HL-60 (cell line): ENCODE measurements around the gene ARHGAP40.
A peak's percentile ranks its signal among the peaks of the same experiment; 100 is the strongest.

Experiments
- DNase-seq, 2 experiments: peaks; one replicate each; pipeline ENCODE4 v3.0.0-alpha.2; 2010 to 2020; ENCODE audit warnings: low read depth in 1 of 2, low spot score in 1 of 2
- H3K27ac ChIP-seq: fragments of 250-450 bp; sonication (Bioruptor Pico); replicated peaks from 2 replicates; pipeline ENCODE4 v1.5.1; 2020; ENCODE audit warnings: mild to moderate bottlenecking, moderate library complexity
- H3K27me3 ChIP-seq: fragments of 250-450 bp; sonication (Bioruptor Pico); 2 replicates; pipeline ENCODE4 v1.5.1; 2021; ENCODE audit warnings: mild to moderate bottlenecking, moderate library complexity; ENCODE audit not compliant: insufficient read depth, poor library complexity, severe bottlenecking
- H3K4me3 ChIP-seq: replicated peaks from 2 replicates; pipeline ENCODE4 v1.5.1; 2011; ENCODE audit warnings: mild to moderate bottlenecking, control low read depth, low read length; ENCODE audit not compliant: insufficient read depth
- GABPA ChIP-seq: IDR thresholded peaks from 2 replicates; pipeline ENCODE4 v1.6.1; 2012; ENCODE audit warnings: low read depth
- POLR2AphosphoS5 ChIP-seq: IDR thresholded peaks from 2 replicates; pipeline ENCODE4 v1.6.1; 2012; ENCODE audit warnings: low read depth
- SPI1 ChIP-seq: IDR thresholded peaks from 2 replicates; pipeline ENCODE4 v1.6.1; 2012; ENCODE audit warnings: low read depth, mild to moderate bottlenecking, borderline replicate concordance
- TF ChIP-seq, protein P1 (sequence below): IDR thresholded peaks from one replicate; pipeline ENCODE4 v1.5.1; 2011; ENCODE audit warnings: low read length, control low read depth, inconsistent platforms; ENCODE audit not compliant: insufficient read depth
- TF ChIP-seq, protein P2 (sequence below): IDR thresholded peaks from 2 replicates; pipeline ENCODE4 v1.6.1; 2012; ENCODE audit warnings: low read depth; ENCODE audit not compliant: insufficient replicate concordance

Gene ARHGAP40

DNA sequence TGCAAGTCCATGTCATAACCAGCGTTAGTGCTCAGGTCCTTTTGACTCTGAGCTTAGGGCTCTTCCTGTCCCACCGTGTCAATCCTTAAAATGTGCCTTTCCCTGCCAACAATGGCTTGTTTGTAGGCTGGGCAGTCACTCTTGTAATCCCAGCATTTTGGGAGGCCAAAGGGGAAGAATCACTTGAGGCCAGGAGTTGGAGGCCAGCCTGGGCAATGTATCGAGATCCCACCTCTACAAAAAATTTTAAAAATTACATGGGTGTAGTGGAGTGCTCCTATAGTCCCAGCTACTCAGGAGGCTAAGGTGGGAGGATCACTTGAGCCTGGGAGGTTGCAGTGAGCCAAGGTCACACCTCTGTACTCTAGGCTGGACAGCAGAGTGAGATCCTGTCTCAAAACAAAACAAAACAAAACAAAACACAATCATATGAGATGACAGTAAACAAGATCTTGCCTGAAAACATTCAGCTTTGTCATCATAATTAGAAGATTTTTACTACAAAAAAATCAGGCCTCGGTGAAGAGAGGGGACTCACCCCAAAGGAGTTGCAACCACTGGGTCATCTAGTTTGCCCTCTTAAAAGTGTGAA, 70.2 kb downstream of the ARHGAP40 start:
- peaks cover 15% of the 10 kb centered on the region for H3K27me3 ChIP-seq
- no peak overlapping the region for H3K27ac ChIP-seq
- DNase-seq = no peak
- no peak overlapping the region for H3K4me3 ChIP-seq
- TF ChIP-seq GABPA (no peak), POLR2AphosphoS5 (no peak), SPI1 (no peak)
- TF ChIP-seq, protein P1, sequence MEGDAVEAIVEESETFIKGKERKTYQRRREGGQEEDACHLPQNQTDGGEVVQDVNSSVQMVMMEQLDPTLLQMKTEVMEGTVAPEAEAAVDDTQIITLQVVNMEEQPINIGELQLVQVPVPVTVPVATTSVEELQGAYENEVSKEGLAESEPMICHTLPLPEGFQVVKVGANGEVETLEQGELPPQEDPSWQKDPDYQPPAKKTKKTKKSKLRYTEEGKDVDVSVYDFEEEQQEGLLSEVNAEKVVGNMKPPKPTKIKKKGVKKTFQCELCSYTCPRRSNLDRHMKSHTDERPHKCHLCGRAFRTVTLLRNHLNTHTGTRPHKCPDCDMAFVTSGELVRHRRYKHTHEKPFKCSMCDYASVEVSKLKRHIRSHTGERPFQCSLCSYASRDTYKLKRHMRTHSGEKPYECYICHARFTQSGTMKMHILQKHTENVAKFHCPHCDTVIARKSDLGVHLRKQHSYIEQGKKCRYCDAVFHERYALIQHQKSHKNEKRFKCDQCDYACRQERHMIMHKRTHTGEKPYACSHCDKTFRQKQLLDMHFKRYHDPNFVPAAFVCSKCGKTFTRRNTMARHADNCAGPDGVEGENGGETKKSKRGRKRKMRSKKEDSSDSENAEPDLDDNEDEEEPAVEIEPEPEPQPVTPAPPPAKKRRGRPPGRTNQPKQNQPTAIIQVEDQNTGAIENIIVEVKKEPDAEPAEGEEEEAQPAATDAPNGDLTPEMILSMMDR = no peak
- TF ChIP-seq, protein P2, sequence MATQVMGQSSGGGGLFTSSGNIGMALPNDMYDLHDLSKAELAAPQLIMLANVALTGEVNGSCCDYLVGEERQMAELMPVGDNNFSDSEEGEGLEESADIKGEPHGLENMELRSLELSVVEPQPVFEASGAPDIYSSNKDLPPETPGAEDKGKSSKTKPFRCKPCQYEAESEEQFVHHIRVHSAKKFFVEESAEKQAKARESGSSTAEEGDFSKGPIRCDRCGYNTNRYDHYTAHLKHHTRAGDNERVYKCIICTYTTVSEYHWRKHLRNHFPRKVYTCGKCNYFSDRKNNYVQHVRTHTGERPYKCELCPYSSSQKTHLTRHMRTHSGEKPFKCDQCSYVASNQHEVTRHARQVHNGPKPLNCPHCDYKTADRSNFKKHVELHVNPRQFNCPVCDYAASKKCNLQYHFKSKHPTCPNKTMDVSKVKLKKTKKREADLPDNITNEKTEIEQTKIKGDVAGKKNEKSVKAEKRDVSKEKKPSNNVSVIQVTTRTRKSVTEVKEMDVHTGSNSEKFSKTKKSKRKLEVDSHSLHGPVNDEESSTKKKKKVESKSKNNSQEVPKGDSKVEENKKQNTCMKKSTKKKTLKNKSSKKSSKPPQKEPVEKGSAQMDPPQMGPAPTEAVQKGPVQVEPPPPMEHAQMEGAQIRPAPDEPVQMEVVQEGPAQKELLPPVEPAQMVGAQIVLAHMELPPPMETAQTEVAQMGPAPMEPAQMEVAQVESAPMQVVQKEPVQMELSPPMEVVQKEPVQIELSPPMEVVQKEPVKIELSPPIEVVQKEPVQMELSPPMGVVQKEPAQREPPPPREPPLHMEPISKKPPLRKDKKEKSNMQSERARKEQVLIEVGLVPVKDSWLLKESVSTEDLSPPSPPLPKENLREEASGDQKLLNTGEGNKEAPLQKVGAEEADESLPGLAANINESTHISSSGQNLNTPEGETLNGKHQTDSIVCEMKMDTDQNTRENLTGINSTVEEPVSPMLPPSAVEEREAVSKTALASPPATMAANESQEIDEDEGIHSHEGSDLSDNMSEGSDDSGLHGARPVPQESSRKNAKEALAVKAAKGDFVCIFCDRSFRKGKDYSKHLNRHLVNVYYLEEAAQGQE = no peak

DNA sequence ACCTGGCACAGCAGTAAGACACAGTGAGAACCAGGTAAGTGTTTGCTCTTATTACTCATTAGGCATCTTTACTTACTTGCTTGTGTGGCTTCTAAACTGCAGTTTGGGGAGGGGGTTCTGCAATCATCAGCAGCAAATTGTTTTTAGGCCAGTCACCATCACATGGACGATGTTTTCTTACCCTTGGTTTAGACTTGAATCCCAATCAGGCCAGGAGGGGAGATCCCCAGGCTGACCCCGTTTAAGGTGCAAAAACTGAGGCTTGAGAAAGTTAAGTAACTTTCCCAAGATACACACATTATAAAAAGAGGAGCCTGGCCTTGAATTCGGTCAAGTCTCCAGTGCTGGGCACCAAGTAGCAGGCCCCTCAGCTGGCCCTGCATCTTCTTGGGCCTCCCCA, 70.9 kb downstream of the ARHGAP40 start:
- no peak overlapping the region for H3K4me3 ChIP-seq
- H3K27ac ChIP-seq = no peak overlapping the region
- peaks cover 15% of the 10 kb centered on the region for H3K27me3 ChIP-seq
- TF ChIP-seq, protein P1 = no peak
- TF ChIP-seq GABPA = no peak
- no peak for DNase-seq

DNA sequence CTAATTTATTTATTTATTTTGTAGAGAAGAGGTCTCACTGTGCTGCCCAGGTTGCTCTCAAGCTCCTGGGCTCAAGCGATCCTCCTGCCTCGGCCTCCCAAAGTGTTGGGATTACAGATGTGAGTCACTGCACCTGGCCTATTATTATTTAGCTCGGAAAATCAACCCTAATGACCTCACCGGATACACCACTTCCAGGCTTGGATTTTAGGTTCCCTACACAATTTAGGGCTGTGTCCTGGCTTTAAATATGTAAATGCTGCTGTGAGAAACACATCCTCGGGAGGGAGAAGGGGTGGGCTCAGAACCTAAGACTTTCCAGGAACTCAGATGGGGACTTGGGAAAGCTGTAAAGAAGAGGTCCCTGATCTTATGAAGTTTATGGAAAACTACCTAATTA, 71.7 kb downstream of the ARHGAP40 start:
- peaks cover 15% of the 10 kb centered on the region for H3K27me3 ChIP-seq
- no peak overlapping the region for H3K4me3 ChIP-seq
- DNase-seq = no peak
- TF ChIP-seq, protein P2 = no peak
- TF ChIP-seq, protein P1 = no peak
- TF ChIP-seq GABPA = no peak
- no peak for TF ChIP-seq SPI1
- no peak for TF ChIP-seq POLR2AphosphoS5
- H3K27ac ChIP-seq = no peak overlapping the region

DNA sequence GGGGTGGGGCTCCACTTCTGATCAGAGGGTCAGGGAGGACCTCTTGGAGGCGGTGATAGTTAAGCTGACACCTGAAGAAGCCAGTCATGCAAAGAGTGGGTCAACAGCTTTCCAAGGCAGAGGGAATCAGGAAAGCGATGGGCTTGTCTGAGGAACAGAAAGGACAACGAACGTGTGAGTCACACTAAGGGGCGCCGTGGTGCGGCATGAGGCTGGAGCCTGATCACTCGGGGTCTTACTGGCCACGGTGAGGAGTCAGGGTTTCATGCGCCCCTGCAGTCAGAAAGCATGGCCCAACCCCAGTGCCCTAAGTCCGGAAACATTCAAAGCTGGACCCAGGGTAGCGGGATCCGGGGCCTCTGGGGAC, 72.1 kb downstream of the ARHGAP40 start:
- H3K27ac ChIP-seq = no peak overlapping the region
- H3K27me3 ChIP-seq = peaks cover 15% of the 10 kb centered on the region
- peak overlapping the region; percentile 39 for H3K4me3 ChIP-seq
- TF ChIP-seq, protein P1 = no peak
- TF ChIP-seq POLR2AphosphoS5 = no peak
- no peak for TF ChIP-seq SPI1
- TF ChIP-seq GABPA = no peak
- TF ChIP-seq, protein P2 = no peak
- DNase-seq = no peak
